Ishikawa (cell line): ENCODE data around the gene ADAMTSL1.

Source experiments
- CEBPB ChIP-seq: IDR thresholded peaks from 2 replicates; pipeline ENCODE4 v1.6.1; 2012
- CREB1 ChIP-seq: IDR thresholded peaks from 2 replicates; pipeline ENCODE4 v1.6.1; 2012; ENCODE audit warnings: low read depth
- EGR1 ChIP-seq: IDR thresholded peaks from 2 replicates; pipeline ENCODE4 v1.6.1; 2012
- EP300 ChIP-seq: IDR thresholded peaks from 2 replicates; pipeline ENCODE4 v1.6.1; 2012; ENCODE audit warnings: borderline replicate concordance
- FOXM1 ChIP-seq: IDR thresholded peaks from 2 replicates; pipeline ENCODE4 v1.6.1; 2012; ENCODE audit warnings: low read depth, borderline replicate concordance
- MAX ChIP-seq: IDR thresholded peaks from 2 replicates; pipeline ENCODE4 v1.6.1; 2012
- RAD21 ChIP-seq: IDR thresholded peaks from 2 replicates; pipeline ENCODE4 v1.6.1; 2012; ENCODE audit warnings: low read depth
- REST ChIP-seq: IDR thresholded peaks from 2 replicates; pipeline ENCODE4 v1.6.1; 2012; ENCODE audit warnings: low read depth, mild to moderate bottlenecking
- TAF1 ChIP-seq: IDR thresholded peaks from 2 replicates; pipeline ENCODE4 v1.6.1; 2012; ENCODE audit warnings: low read depth, mild to moderate bottlenecking
- TCF12 ChIP-seq: IDR thresholded peaks from 2 replicates; pipeline ENCODE4 v1.6.1; 2012; ENCODE audit warnings: low read depth
- USF1 ChIP-seq: IDR thresholded peaks from 2 replicates; pipeline ENCODE4 v1.6.1; 2012
- YY1 ChIP-seq: IDR thresholded peaks from 2 replicates; pipeline ENCODE4 v1.6.1; 2012; ENCODE audit warnings: low read depth

GRCh38 chr9:18847576-18848275, 373.8 kb downstream of the ADAMTSL1 start:
- TF ChIP-seq EP300 (no peak), FOXM1 (no peak), USF1 (no peak), MAX (no peak), TAF1 (no peak), CREB1 (no peak), YY1 (no peak), REST (no peak), RAD21 (no peak), TCF12 (no peak), CEBPB (no peak), EGR1 (no peak)
